ENCODE data around the gene NTNG1.

DNA sequence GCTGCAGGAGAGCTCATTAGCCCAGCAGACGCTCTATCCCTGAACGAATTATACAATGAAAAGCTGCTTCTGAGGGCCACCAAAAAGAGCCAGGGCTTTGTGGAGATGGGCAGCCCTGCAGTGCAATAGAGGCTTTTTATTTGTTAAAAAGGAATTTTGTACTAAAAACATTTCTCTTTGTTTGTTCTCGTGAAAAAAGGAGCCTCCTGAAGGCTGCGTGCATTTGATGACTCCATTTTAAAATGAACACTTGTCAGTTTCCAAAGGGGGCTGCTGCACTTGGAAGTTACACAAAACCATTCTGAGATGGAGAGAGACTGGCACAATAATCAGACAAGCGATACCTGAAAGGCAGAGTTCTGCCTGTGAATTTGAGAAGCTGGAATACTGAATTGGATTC lies 202.8 kb downstream of the NTNG1 start:
- TF ChIP-seq, protein P1, sequence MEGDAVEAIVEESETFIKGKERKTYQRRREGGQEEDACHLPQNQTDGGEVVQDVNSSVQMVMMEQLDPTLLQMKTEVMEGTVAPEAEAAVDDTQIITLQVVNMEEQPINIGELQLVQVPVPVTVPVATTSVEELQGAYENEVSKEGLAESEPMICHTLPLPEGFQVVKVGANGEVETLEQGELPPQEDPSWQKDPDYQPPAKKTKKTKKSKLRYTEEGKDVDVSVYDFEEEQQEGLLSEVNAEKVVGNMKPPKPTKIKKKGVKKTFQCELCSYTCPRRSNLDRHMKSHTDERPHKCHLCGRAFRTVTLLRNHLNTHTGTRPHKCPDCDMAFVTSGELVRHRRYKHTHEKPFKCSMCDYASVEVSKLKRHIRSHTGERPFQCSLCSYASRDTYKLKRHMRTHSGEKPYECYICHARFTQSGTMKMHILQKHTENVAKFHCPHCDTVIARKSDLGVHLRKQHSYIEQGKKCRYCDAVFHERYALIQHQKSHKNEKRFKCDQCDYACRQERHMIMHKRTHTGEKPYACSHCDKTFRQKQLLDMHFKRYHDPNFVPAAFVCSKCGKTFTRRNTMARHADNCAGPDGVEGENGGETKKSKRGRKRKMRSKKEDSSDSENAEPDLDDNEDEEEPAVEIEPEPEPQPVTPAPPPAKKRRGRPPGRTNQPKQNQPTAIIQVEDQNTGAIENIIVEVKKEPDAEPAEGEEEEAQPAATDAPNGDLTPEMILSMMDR (IDR thresholded peaks at IDR 0.05) = no peak
- TF ChIP-seq POLR2A (IDR thresholded peaks at IDR 0.05) = no peak
